ENCODE data around the gene CADM1. TPM values are rescaled to one million over a fixed set of nuclear protein-coding genes. Genes with fewer than 3 reads are reported as not detected.

CADM1 gene
- total and polyA plus RNA-seq, 2 donors (not counting 1 experiment from before 2014, with no cell fraction given): 15.4 to 86.0 TPM

DNA sequence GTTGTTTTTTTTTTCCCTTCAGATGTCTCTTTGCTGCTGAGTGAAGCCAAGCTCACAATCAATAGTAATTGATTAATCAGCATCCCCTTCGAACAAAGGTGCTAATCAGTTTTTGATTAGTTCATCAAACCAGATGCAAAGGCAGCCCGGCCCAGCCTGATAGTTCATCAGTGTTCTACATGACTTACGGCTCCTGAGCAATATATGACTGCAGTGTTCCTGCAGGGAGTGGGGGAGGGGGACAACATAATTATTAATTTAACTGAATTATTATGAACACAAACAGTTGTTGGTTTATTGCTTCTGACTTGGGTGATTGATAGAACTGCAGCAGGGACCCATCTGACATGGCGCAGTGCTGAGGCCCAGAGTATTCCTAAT lies 315.3 kb downstream of the CADM1 start:
- H3K36me3 ChIP-seq (ENCODE audit: control insufficient read depth, insufficient read depth, low read length): no peaks in the 10 kb centered on the region
- TF ChIP-seq EZH2 (IDR thresholded peaks at IDR 0.05; ENCODE audit: low read length, missing control alignments): no peak
- TF ChIP-seq, protein P1, sequence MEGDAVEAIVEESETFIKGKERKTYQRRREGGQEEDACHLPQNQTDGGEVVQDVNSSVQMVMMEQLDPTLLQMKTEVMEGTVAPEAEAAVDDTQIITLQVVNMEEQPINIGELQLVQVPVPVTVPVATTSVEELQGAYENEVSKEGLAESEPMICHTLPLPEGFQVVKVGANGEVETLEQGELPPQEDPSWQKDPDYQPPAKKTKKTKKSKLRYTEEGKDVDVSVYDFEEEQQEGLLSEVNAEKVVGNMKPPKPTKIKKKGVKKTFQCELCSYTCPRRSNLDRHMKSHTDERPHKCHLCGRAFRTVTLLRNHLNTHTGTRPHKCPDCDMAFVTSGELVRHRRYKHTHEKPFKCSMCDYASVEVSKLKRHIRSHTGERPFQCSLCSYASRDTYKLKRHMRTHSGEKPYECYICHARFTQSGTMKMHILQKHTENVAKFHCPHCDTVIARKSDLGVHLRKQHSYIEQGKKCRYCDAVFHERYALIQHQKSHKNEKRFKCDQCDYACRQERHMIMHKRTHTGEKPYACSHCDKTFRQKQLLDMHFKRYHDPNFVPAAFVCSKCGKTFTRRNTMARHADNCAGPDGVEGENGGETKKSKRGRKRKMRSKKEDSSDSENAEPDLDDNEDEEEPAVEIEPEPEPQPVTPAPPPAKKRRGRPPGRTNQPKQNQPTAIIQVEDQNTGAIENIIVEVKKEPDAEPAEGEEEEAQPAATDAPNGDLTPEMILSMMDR (conservative IDR thresholded peaks at IDR 0.05 in 1 of 2, IDR thresholded peaks at IDR 0.05 in 1 of 2; ENCODE audit: low read depth in 1 of 2, low read length in 2 of 2): no peak
- no peak for DNase-seq (ENCODE audit: low read depth in 2 of 2)

DNA sequence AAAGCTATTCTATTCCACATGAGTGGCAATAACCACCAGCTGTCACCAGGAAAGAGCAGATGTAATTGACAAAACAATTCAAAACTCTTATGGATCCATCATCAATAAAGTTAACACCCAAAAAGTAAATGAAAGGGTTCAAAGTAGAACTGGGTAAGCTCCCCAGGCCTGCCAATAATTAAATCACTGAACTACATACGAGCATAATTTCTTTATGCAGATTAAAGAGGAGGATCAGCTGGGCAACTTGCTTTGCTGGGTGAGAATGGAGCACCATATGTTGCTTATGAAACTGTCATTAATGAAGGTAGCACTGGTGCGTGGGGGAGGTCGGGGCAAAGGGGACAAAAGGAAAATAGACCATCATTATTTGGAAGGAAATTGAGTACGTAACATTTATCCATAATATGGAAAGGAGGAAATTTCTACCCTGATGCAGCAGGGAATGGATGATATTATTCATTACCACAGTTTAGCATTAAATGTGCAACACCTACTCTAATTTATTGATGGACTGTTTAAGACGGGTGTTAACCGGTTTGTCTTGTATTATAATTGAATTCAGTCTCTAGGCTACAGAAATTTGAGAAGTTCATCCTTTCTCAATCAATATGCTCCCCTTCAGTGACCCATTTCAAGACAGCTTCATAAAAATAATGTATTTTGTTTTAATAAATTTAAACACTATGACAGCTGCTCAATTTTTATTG lies 315.9 kb downstream of the CADM1 start:
- H3K4me1 ChIP-seq (ENCODE audit: control insufficient read depth, extremely low read depth, insufficient read depth, low read length): no peaks in the 10 kb centered on the region
- no peak overlapping the region for H2AFZ ChIP-seq (ENCODE audit: low read length)
- no peak for DNase-seq (ENCODE audit: low read depth in 2 of 2)
- H3K4me3 ChIP-seq (replicated peaks in 1 of 4; ENCODE audit: control extremely low read depth in 1 of 4, insufficient read depth in 1 of 4, low read depth in 3 of 4, low read length in 4 of 4): no peak overlapping the region
- H3K27ac ChIP-seq (ENCODE audit: insufficient read depth, low read length): no peak overlapping the region
- H3K27me3 ChIP-seq (ENCODE audit: control insufficient read depth, insufficient read depth, low read length): no peaks in the 10 kb centered on the region
- TF ChIP-seq, protein P1 (conservative IDR thresholded peaks at IDR 0.05 in 1 of 2, IDR thresholded peaks at IDR 0.05 in 1 of 2; ENCODE audit: low read depth in 1 of 2, low read length in 2 of 2): no peak
- TF ChIP-seq EZH2 (IDR thresholded peaks at IDR 0.05; ENCODE audit: low read length, missing control alignments): no peak
- no peak overlapping the region for H3K4me2 ChIP-seq (ENCODE audit: extremely low read depth, insufficient read depth, low read length)
- H3K79me2 ChIP-seq (ENCODE audit: control insufficient read depth, insufficient read depth, low read length): no peaks in the 10 kb centered on the region
- H3K9ac ChIP-seq (ENCODE audit: insufficient read depth, low read length): no peak overlapping the region
- no peaks in the 10 kb centered on the region for H3K36me3 ChIP-seq (ENCODE audit: control insufficient read depth, insufficient read depth, low read length)
- H4K20me1 ChIP-seq (ENCODE audit: control insufficient read depth, extremely low read depth, insufficient read depth, low read length): no peaks in the 10 kb centered on the region
- H3K9me3 ChIP-seq (ENCODE audit: control insufficient read depth, insufficient read depth, low read depth, low read length): no peaks in the 10 kb centered on the region

More for the DNA sequence above, 315.3 kb downstream of the CADM1 start:
- Histone ChIP-seq H3K27me3 (ENCODE audit: control insufficient read depth, insufficient read depth, low read length) (no peaks in the 10 kb centered on the region), H3K9ac (ENCODE audit: insufficient read depth, low read length) (no peak overlapping the region), H2AFZ (ENCODE audit: low read length) (no peak overlapping the region), H3K4me3 (replicated peaks in 1 of 4; ENCODE audit: control extremely low read depth in 1 of 4, insufficient read depth in 1 of 4, low read depth in 3 of 4, low read length in 4 of 4) (no peak overlapping the region), H3K9me3 (ENCODE audit: control insufficient read depth, insufficient read depth, low read depth, low read length) (no peaks in the 10 kb centered on the region), H3K4me2 (ENCODE audit: extremely low read depth, insufficient read depth, low read length) (no peak overlapping the region), H3K27ac (ENCODE audit: insufficient read depth, low read length) (no peak overlapping the region), H4K20me1 (ENCODE audit: control insufficient read depth, extremely low read depth, insufficient read depth, low read length) (no peaks in the 10 kb centered on the region), H3K79me2 (ENCODE audit: control insufficient read depth, insufficient read depth, low read length) (no peaks in the 10 kb centered on the region), H3K4me1 (ENCODE audit: control insufficient read depth, extremely low read depth, insufficient read depth, low read length) (no peaks in the 10 kb centered on the region)

GRCh38 chr11:115185931-115186330 lies 318.3 kb downstream of the CADM1 start:
- DNase-seq (ENCODE audit: low read depth in 2 of 2): no peak
- Histone ChIP-seq H3K4me2 (ENCODE audit: extremely low read depth, insufficient read depth, low read length) (no peak overlapping the region), H3K27me3 (ENCODE audit: control insufficient read depth, insufficient read depth, low read length) (no peaks in the 10 kb centered on the region), H3K27ac (ENCODE audit: insufficient read depth, low read length) (no peak overlapping the region), H3K36me3 (ENCODE audit: control insufficient read depth, insufficient read depth, low read length) (no peaks in the 10 kb centered on the region), H3K9ac (ENCODE audit: insufficient read depth, low read length) (no peak overlapping the region), H2AFZ (ENCODE audit: low read length) (no peak overlapping the region), H3K4me3 (replicated peaks in 1 of 4; ENCODE audit: control extremely low read depth in 1 of 4, insufficient read depth in 1 of 4, low read depth in 3 of 4, low read length in 4 of 4) (no peak overlapping the region), H3K9me3 (ENCODE audit: control insufficient read depth, insufficient read depth, low read depth, low read length) (no peaks in the 10 kb centered on the region), H3K4me1 (ENCODE audit: control insufficient read depth, extremely low read depth, insufficient read depth, low read length) (no peaks in the 10 kb centered on the region), H3K79me2 (ENCODE audit: control insufficient read depth, insufficient read depth, low read length) (no peaks in the 10 kb centered on the region), H4K20me1 (ENCODE audit: control insufficient read depth, extremely low read depth, insufficient read depth, low read length) (no peaks in the 10 kb centered on the region)
- TF ChIP-seq, protein P1 (conservative IDR thresholded peaks at IDR 0.05 in 1 of 2, IDR thresholded peaks at IDR 0.05 in 1 of 2; ENCODE audit: low read depth in 1 of 2, low read length in 2 of 2): no peak
- no peak for TF ChIP-seq EZH2 (IDR thresholded peaks at IDR 0.05; ENCODE audit: low read length, missing control alignments)
